SH-SY5Y (cell line): ENCODE measurements around the gene MS4A13.

Experiments used
- GATA2 ChIP-seq: IDR thresholded peaks from 2 replicates; pipeline ENCODE4 v1.6.1; 2011; ENCODE audit warnings: mild to moderate bottlenecking, low read depth, low read length
- GATA3 ChIP-seq: IDR thresholded peaks from 2 replicates; pipeline ENCODE4 v1.6.1; 2011; ENCODE audit warnings: low read depth, mild to moderate bottlenecking, low read length, moderate library complexity

- TF ChIP-seq GATA2 (no peak), GATA3 (no peak)
Measured at GRCh38 chr11:60513496-60514460, 1.4 kb upstream of the MS4A13 start.
